Skeletal muscle cell (primary cell): ENCODE measurements around the gene PROM2.
"Not testable (repeated sequence)": the region's sequence is repeated elsewhere in the genome, so short reads cannot be mapped to it uniquely, and the experiment has no call there.

Experiments
- DNase-seq: peaks from one replicate; pipeline ENCODE4 v3.0.0-alpha.2; 2010; ENCODE audit warnings: low read depth
- H3K4me3 ChIP-seq: 2 replicates; pipeline ENCODE4 v1.5.1; 2011; ENCODE audit warnings: low read depth, mild to moderate bottlenecking, control low read depth, low read length, moderate library complexity

PROM2 gene

DNA sequence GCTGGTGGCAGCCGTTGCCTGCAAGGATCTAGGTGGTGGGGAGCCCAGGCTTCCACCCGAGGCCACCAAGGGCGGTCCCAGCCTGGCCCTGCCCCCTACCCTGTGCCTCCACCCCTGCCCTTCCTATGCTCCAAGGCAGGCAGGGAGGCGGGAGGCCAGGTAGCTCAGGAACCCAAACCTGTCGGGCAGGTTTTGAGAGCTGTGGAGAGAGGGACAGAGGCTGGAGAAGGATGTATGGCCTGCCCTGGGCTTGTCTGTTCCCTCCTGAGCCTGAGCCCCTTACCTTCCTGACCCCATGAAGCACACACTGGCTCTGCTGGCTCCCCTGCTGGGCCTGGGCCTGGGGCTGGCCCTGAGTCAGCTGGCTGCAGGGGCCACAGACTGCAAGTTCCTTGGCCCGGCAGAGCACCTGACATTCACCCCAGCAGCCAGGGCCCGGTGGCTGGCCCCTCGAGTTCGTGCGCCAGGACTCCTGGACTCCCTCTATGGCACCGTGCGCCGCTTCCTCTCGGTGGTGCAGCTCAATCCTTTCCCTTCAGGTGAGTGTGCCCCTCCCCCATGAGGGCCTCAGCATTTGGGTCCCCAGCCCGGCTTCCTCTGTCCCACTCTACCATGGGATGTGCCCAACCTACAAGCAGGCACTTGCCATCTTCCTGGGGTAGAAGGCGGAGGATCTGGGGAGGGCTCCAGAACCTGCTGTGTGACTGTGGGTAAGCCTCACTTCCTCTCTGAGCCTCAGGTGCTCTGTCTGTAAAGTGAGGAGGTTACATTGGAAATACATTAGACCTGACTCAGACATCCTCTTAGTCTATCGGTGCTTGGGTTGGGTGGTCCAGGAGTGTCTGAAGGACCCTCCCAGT lies at the start of gene PROM2:
Gene PROM2, plus strand, starts transcription at position 159 of the 860 bp plus-strand sequence. Its CDS starts 137 bp downstream, at position 296.
- H3K4me3 ChIP-seq: no peak within 1 kb of the TSS

DNA sequence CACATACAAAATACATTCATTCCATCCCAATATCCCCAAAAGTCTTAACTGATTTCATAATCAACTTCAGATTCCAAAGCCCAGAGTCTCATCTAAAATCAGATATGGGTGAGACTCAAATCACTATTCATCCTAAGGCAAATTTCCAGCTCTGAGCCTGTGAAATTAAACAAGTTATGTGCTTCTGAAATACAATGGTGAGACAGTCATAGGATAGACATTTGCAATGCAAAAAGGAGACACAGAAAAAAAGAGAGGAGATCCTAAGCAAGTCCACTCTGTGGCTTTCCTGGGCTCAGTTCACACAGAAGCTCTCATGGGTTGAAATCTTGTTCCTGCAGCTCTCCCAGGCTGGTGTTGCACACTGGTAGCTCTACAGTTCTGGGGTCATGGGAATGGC lies 48.6 kb upstream of the PROM2 start:
- H3K4me3 ChIP-seq: no peak overlapping the region
- DNase-seq: no peak

More for the DNA sequence above, at the start of gene PROM2:
- DNase-seq: no peak

DNA sequence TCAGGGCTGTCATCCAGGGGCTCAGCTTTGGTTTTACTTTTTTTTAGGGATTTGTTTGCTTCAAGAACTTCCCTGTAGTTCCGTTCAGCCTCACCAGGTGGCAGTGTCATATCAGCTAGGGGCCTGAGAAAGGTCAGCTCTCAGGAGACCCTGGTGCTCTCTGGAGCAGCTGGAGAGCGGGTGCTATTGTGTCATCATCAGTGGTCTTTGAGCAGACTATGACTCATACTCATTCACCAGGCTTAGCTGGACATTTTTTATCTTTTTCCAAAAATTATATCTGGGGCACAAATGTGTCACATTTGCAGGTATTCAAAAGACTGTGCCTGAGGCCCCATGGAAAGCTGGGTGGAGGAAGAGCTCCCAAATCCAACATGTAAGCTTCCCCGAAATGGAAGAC lies 42.5 kb upstream of the PROM2 start:
- DNase-seq: no peak
- no peak overlapping the region for H3K4me3 ChIP-seq

GRCh38 chr2:95232232-95232631 lies 42.0 kb upstream of the PROM2 start:
- no peak overlapping the region for H3K4me3 ChIP-seq
- no peak for DNase-seq

DNA sequence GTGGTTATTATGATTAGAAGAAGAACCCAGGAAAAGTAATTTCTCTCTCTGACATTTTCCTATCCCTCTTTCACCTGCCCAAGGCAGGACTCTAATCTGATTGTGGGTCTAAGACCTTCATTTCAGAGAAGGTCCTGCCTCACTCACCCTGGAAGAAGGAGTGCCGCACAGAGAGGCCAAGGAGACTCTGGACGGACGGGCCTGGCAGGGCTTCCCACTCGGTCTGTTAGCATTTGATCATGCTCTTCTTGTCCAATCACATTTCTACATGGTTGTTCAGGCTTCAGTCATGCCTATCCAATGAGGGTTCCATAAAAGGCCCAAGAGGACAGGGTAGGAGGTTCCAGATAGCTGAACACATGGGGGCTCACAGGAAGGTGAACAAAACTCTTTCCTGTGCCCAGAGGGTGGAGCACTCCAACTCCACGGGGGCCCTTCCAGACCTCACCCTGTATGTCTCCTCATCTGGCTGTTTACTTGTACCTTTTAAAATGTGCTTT lies 39.9 kb upstream of the PROM2 start:
- H3K4me3 ChIP-seq: no peak overlapping the region
- DNase-seq: no peak

GRCh38 chr2:95234816-95235215 lies 39.4 kb upstream of the PROM2 start:
- no peak overlapping the region for H3K4me3 ChIP-seq
- no peak for DNase-seq

GRCh38 chr2:95238131-95238530 lies 36.1 kb upstream of the PROM2 start:
- H3K4me3 ChIP-seq: no peak overlapping the region
- no peak for DNase-seq

DNA sequence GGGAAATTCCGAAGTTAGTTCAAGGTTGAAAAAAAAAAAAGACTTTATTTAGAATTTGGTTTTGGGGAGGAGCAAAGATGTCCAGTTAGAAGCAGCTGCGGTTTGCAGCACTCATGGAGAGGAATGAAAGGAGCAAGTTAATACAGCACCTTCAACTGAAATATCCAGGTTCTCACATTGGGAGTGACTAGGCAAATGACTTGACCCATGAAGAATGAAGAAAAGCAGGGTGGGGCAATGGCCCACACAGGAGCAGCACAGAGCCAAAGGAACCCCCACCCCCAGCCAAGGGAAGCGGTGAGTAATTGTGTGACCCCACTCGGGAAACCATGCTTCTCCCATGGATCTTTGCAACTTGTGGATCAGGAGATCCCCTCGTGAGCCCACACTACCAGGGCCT lies 34.2 kb upstream of the PROM2 start:
- DNase-seq: no peak
- no peak overlapping the region for H3K4me3 ChIP-seq

- DNase-seq: no peak
- no peak overlapping the region for H3K4me3 ChIP-seq
Observed at GRCh38 chr2:95240556-95240955, 33.7 kb upstream of the PROM2 start.

DNA sequence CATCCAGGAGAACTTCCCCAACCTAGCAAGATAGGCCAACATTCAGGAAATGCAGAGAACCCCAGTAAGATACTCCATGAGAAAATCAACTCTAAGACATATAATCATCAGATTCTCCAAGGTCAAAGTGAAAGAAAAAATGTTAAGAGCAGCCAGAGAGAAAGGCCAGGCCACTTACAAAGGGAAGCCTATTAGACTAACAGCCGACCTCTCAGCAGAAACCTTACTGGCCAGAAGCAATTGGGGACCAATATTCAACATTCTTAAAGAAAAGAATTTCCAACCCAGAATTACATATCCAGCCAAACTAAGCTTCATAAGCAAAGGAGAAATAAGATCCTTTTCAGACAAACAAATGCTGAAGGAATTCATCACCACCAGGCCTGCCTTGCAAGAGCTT lies 32.2 kb upstream of the PROM2 start:
- not testable (repeated sequence) for DNase-seq, H3K4me3 ChIP-seq

- DNase-seq: no peak
Observed at GRCh38 chr2:95258271-95258670, 16.0 kb upstream of the PROM2 start.

DNA sequence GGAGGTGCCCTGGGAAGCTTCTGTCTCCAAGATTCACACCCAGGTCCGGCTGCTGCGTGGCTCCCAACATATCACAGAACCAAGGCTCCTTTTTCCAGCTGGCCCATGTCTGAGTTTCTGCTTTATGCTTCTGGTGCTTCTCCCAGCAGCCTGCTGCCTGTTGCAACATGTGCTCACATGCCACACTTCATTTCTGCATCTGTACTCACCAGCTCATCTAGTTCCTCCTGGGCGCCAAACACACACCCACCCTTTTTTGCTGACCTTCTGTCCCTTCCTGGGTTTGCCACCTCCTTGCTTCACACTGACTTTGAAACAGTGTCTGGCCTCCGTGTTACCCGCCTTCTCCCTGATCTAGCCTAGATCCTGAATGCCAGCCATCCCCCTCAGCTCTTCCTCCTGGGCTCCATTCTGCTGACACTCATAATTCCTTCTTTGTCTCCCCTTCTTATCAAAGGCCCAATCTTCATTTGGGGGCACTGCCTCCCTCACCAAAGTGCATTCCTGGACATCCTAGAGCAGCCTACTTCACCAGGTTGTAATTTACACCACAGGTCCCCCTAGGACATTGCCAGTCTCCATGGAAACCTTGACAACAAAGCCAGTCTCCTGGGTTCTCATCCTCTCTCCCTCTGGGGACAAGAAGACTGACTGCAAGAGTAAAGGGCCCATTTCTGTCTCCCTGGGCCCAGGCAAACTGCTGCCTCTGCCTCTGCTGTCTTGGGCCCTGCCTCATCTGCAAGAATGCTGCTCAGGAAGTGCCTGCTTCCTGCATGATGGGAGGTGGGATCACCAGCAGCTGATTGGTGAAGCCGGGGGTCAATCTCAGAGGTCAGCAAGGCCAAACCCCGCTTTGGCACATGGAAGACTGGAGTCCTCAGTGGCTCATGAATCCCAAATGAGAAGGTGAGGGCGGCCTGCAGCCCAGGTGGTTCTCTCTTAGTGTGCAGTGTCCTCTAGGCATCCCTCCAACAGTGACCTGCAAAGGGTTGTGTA lies 13.9 kb upstream of the PROM2 start:
- H3K4me3 ChIP-seq: no peak overlapping the region
- no peak for DNase-seq

More at GRCh38 chr2:95258271-95258670, 16.0 kb upstream of the PROM2 start:
- no peak overlapping the region for H3K4me3 ChIP-seq

GRCh38 chr2:95261602-95262001 lies 12.6 kb upstream of the PROM2 start:
- H3K4me3 ChIP-seq: no peak overlapping the region
- DNase-seq: no peak

DNA sequence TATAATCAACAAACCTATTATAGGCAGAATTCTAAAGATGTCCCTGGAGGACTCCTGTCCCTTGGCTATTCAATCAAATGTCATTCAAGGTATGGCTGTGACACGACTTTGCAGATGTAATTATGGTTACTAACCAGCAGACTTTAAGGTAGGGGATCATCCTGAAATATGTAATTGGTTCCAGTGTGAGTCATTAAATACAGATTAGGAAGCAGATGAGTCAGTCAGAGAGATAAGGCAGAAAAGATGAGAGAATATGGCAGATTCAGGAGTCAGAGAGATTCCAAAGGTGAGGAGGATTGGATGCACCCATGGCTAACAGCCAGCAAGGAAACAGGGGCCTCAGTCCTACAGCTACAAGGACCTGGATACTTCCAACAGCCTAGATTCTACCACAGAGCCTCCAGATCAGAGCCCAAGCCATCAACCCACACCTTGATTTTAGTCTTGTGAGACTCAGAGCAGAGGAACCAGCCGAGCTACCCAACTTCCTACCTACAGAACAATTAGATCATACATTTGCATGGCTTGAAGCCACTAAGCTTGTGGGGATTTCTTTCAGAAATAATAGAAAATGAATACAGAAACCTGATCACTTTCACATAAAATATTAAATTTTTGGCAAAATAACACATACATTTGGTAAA lies 11.2 kb upstream of the PROM2 start:
- no peak for DNase-seq

GRCh38 chr2:95264624-95265023 lies 9.6 kb upstream of the PROM2 start:
- H3K4me3 ChIP-seq: no peak overlapping the region
- DNase-seq: no peak

More for the DNA sequence above, 11.2 kb upstream of the PROM2 start:
- H3K4me3 ChIP-seq: no peak overlapping the region

- no peak for DNase-seq
Observed at GRCh38 chr2:95265182-95265581, 9.1 kb upstream of the PROM2 start.

GRCh38 chr2:95266781-95267430 lies 7.3 kb upstream of the PROM2 start:
- no peak overlapping the region for H3K4me3 ChIP-seq
- DNase-seq: no peak

More at GRCh38 chr2:95265182-95265581, 9.1 kb upstream of the PROM2 start:
- no peak overlapping the region for H3K4me3 ChIP-seq

- DNase-seq: no peak
- H3K4me3 ChIP-seq: no peak overlapping the region
Observed at GRCh38 chr2:95267458-95268210, 6.6 kb upstream of the PROM2 start.
